Sigmoid colon (tissue), 4 donors: ENCODE results near the gene PROP1.

Experiments used
- CTCF ChIP-seq, 4 experiments: fragments of 450-650 bp in 3 of 4; fragments of 200-600 bp in 1 of 4; IDR thresholded peaks; one replicate each; pipeline ENCODE4 v1.5.1; 2016 to 2019; ENCODE audit warnings: antibody characterized with exemption in 4 of 4, mild to moderate bottlenecking in 3 of 4, moderate library complexity in 2 of 4
- EP300 ChIP-seq, 4 donors: sonication (generic); formaldehyde crosslinking; IDR thresholded peaks; one replicate each; pipeline ENCODE4 v1.6.1; 2017; ENCODE audit warnings: antibody characterized with exemption in 4 of 4
- POLR2A ChIP-seq, 2 donors: fragments of 450-650 bp; IDR thresholded peaks; one replicate each; pipeline ENCODE4 v1.6.1; 2016; ENCODE audit warnings: antibody characterized with exemption in 2 of 2, mild to moderate bottlenecking in 2 of 2, moderate library complexity in 2 of 2

GRCh38 chr5:177996660-177997318 is 747 bp upstream of the PROP1 start:
- TF ChIP-seq CTCF (IDR thresholded peaks at IDR 0.05) (no peak), POLR2A (IDR thresholded peaks at IDR 0.05) (no peak), EP300 (IDR thresholded peaks at IDR 0.05) (no peak)
